LNCAP (cell line): ENCODE measurements around the gene PRRG4.

Experiments used
- CTCF ChIP-seq: fragments of 450-650 bp; IDR thresholded peaks from 2 replicates; pipeline ENCODE4 v1.5.1; 2017; ENCODE audit warnings: mild to moderate bottlenecking

The PRRG4 gene

GRCh38 chr11:32829680-32830412 lies at the start of gene PRRG4:
TSS of gene PRRG4 (plus strand) at chr11:32829927. CDS start at chr11:32830530, 603 bp downstream.
- TF ChIP-seq CTCF = no peak

- no peak for TF ChIP-seq CTCF
Observed at GRCh38 chr11:32781721-32782120, 48.0 kb upstream of the PRRG4 start.

- TF ChIP-seq CTCF = no peak
Observed at GRCh38 chr11:32785262-32785661, 44.5 kb upstream of the PRRG4 start.

GRCh38 chr11:32786811-32787210 lies 42.9 kb upstream of the PRRG4 start:
- no peak for TF ChIP-seq CTCF

- TF ChIP-seq CTCF = no peak
Observed at GRCh38 chr11:32790916-32791315, 38.8 kb upstream of the PRRG4 start.

- no peak for TF ChIP-seq CTCF
Observed at GRCh38 chr11:32792111-32792947, 37.4 kb upstream of the PRRG4 start.

- peak; percentile 67 for TF ChIP-seq CTCF
Observed at GRCh38 chr11:32792948-32793475, 36.7 kb upstream of the PRRG4 start.
